H9 (cell line): ENCODE results near the gene XIRP1. TPM values are rescaled to one million over a fixed set of nuclear protein-coding genes. Genes with fewer than 3 reads are reported as not detected.
A peak's percentile ranks its signal among the peaks of the same experiment; 100 is the strongest.

Experiments used
- DNase-seq: peaks from one replicate; pipeline ENCODE4 v3.0.0-alpha.2; 2017
- H2AFZ ChIP-seq: one replicate; pipeline ENCODE4 v1.6.1; 2013; ENCODE audit warnings: mild to moderate bottlenecking, low read length, control low read depth, moderate library complexity
- H2AK5ac ChIP-seq: 2 replicates; pipeline ENCODE4 v1.6.1; 2013; ENCODE audit warnings: low read length, control low read depth, mixed read lengths; ENCODE audit not compliant: insufficient read length
- H2BK120ac ChIP-seq: one replicate; pipeline ENCODE4 v1.6.1; 2013; ENCODE audit warnings: low read depth, mild to moderate bottlenecking, low read length, control low read depth, inconsistent platforms; ENCODE audit not compliant: poor library complexity, severe bottlenecking
- H2BK12ac ChIP-seq: 2 replicates; pipeline ENCODE4 v1.6.1; 2013; ENCODE audit warnings: low read length, control low read depth, mixed read lengths, low read depth; ENCODE audit not compliant: insufficient read length
- H2BK15ac ChIP-seq: 2 replicates; pipeline ENCODE4 v1.6.1; 2013; ENCODE audit warnings: low read depth, low read length, control low read depth
- H2BK20ac ChIP-seq: one replicate; pipeline ENCODE4 v1.6.1; 2013; ENCODE audit warnings: low read depth, mild to moderate bottlenecking, low read length, control low read depth, inconsistent platforms; ENCODE audit not compliant: poor library complexity, severe bottlenecking
- H2BK5ac ChIP-seq: 2 replicates; pipeline ENCODE4 v1.6.1; 2013; ENCODE audit warnings: low read length, control low read depth, mixed read lengths; ENCODE audit not compliant: insufficient read length
- H3K14ac ChIP-seq: 2 replicates; pipeline ENCODE4 v1.6.1; 2013; ENCODE audit warnings: low read length, control low read depth; ENCODE audit not compliant: insufficient read depth
- H3K18ac ChIP-seq: 2 replicates; pipeline ENCODE4 v1.6.1; 2013; ENCODE audit warnings: low read depth, mild to moderate bottlenecking, mixed read lengths, low read length, control low read depth; ENCODE audit not compliant: insufficient read length
- H3K23ac ChIP-seq: 2 replicates; pipeline ENCODE4 v1.6.1; 2013; ENCODE audit warnings: low read length, control low read depth, mixed read lengths, low read depth; ENCODE audit not compliant: insufficient read length
- H3K23me2 ChIP-seq: 2 replicates; pipeline ENCODE4 v1.6.1; 2013; ENCODE audit warnings: low read depth, mild to moderate bottlenecking, mixed read lengths, low read length, control low read depth; ENCODE audit not compliant: insufficient read length, poor library complexity, severe bottlenecking
- H3K27ac ChIP-seq: 2 replicates; pipeline ENCODE4 v1.5.1; 2013; ENCODE audit warnings: low read length, control low read depth, mixed read lengths, low read depth; ENCODE audit not compliant: insufficient read length
- H3K27me3 ChIP-seq: 2 replicates; pipeline ENCODE4 v1.6.1; 2013; ENCODE audit warnings: low read length, control low read depth, inconsistent platforms; ENCODE audit not compliant: insufficient read depth
- H3K4ac ChIP-seq: 2 replicates; pipeline ENCODE4 v1.6.1; 2013; ENCODE audit warnings: low read depth, mild to moderate bottlenecking, control low read depth, inconsistent platforms, low read length, moderate library complexity
- H3K4me1 ChIP-seq: 2 replicates; pipeline ENCODE4 v1.6.1; 2013; ENCODE audit warnings: low read length, control low read depth, inconsistent platforms; ENCODE audit not compliant: insufficient read depth
- H3K4me2 ChIP-seq: 2 replicates; pipeline ENCODE4 v1.6.1; 2013; ENCODE audit warnings: low read length, control low read depth, mixed read lengths; ENCODE audit not compliant: insufficient read length, insufficient read depth
- H3K56ac ChIP-seq: 2 replicates; pipeline ENCODE4 v1.6.1; 2013; ENCODE audit warnings: low read depth, mild to moderate bottlenecking, mixed read lengths, low read length, control low read depth; ENCODE audit not compliant: insufficient read length
- H3K79me1 ChIP-seq: 2 replicates; pipeline ENCODE4 v1.6.1; 2013; ENCODE audit warnings: low read depth, mild to moderate bottlenecking, moderate library complexity, low read length, control low read depth, inconsistent platforms; ENCODE audit not compliant: insufficient read depth, poor library complexity, severe bottlenecking
- H3K79me2 ChIP-seq: 2 replicates; pipeline ENCODE4 v1.6.1; 2013; ENCODE audit warnings: low read length, control low read depth, inconsistent platforms; ENCODE audit not compliant: insufficient read depth
- H3K9ac ChIP-seq: 2 replicates; pipeline ENCODE4 v1.6.1; 2013; ENCODE audit warnings: low read length, control low read depth, mixed read lengths; ENCODE audit not compliant: insufficient read length; ENCODE audit errors: extremely low read depth
- H3K9me3 ChIP-seq: one replicate; pipeline ENCODE4 v1.6.1; 2013; ENCODE audit warnings: low read depth, low read length, inconsistent platforms; ENCODE audit not compliant: control insufficient read depth
- H3T11ph ChIP-seq: one replicate; pipeline ENCODE4 v1.6.1; 2013; ENCODE audit warnings: mild to moderate bottlenecking, low read length, control low read depth, inconsistent platforms
- H4K20me1 ChIP-seq: one replicate; pipeline ENCODE4 v1.6.1; 2013; ENCODE audit not compliant: control insufficient read depth, insufficient read length, insufficient read depth
- H4K5ac ChIP-seq: 2 replicates; pipeline ENCODE4 v1.6.1; 2013; ENCODE audit warnings: low read depth, mild to moderate bottlenecking, mixed read lengths, low read length, control low read depth; ENCODE audit not compliant: insufficient read length
- H4K8ac ChIP-seq: replicated peaks from 2 replicates; pipeline ENCODE4 v1.6.1; 2013; ENCODE audit warnings: low read length, control low read depth, mixed read lengths, low read depth; ENCODE audit not compliant: insufficient read length
- H4K91ac ChIP-seq: 2 replicates; pipeline ENCODE4 v1.6.1; 2013; ENCODE audit warnings: low read depth, mild to moderate bottlenecking, moderate library complexity, mixed read lengths, low read length, control low read depth; ENCODE audit not compliant: insufficient read length
- H3K27ac Mint-ChIP-seq, 3 experiments: 2 replicates in 2 of 3; 3 replicates in 1 of 3; pipeline ENCODE4 v1.8.0; 2020 to 2021; ENCODE audit warnings: mixed read lengths in 3 of 3, mild to moderate bottlenecking in 1 of 3, moderate library complexity in 1 of 3
- H3K27me3 Mint-ChIP-seq: 2 replicates; pipeline ENCODE4 v1.8.0; 2021; ENCODE audit warnings: low read depth, mild to moderate bottlenecking, moderate library complexity, mixed read lengths
- H3K36me3 Mint-ChIP-seq, 3 experiments: 2 replicates in 2 of 3; 3 replicates in 1 of 3; pipeline ENCODE4 v1.8.0; 2020 to 2021; ENCODE audit warnings: low read depth in 3 of 3, mixed read lengths in 3 of 3; ENCODE audit not compliant: insufficient read depth in 1 of 3
- H3K4me1 Mint-ChIP-seq, 2 experiments: 2 replicates each; pipeline ENCODE4 v1.8.0; 2020; ENCODE audit warnings: mixed read lengths in 2 of 2
- H3K4me3 Mint-ChIP-seq, 2 experiments: 2 replicates in 1 of 2; 3 replicates in 1 of 2; pipeline ENCODE4 v1.8.0; 2020 to 2021; ENCODE audit warnings: mild to moderate bottlenecking in 2 of 2, mixed read lengths in 2 of 2, moderate library complexity in 1 of 2
- H3K9me3 Mint-ChIP-seq, 2 experiments: 2 replicates in 1 of 2; 3 replicates in 1 of 2; pipeline ENCODE4 v1.8.0; 2020; ENCODE audit warnings: mild to moderate bottlenecking in 2 of 2, mixed read lengths in 2 of 2, moderate library complexity in 1 of 2
- WGBS: extraction: QIAGEN DNeasy Blood & Tissue Kit; methylation state at CpG from one replicate; pipeline ENCODE4 v1.1.7; 2013; ENCODE audit warnings: missing lambda C conversion rate, low lambda C conversion rate, mixed read lengths; ENCODE audit not compliant: insufficient read length; ENCODE audit errors: extremely low coverage; 5-methylcytosine and 5-hydroxymethylcytosine counted together
- total RNA-seq: library from RNA; stranded (reverse); gene quantifications from 2 replicates; pipeline ENCODE4 v1.2.1, GENCODE V29; 2021
- TF ChIP-seq, protein P1 (sequence below): fragments of 200-600 bp; sonication (generic); conservative IDR thresholded peaks from 3 replicates; pipeline ENCODE4 v1.8.0; 2021; ENCODE audit warnings: antibody characterized with exemption, mild to moderate bottlenecking

The XIRP1 gene
- total RNA-seq, 1 experiment from 2014 or later = not detected

DNA sequence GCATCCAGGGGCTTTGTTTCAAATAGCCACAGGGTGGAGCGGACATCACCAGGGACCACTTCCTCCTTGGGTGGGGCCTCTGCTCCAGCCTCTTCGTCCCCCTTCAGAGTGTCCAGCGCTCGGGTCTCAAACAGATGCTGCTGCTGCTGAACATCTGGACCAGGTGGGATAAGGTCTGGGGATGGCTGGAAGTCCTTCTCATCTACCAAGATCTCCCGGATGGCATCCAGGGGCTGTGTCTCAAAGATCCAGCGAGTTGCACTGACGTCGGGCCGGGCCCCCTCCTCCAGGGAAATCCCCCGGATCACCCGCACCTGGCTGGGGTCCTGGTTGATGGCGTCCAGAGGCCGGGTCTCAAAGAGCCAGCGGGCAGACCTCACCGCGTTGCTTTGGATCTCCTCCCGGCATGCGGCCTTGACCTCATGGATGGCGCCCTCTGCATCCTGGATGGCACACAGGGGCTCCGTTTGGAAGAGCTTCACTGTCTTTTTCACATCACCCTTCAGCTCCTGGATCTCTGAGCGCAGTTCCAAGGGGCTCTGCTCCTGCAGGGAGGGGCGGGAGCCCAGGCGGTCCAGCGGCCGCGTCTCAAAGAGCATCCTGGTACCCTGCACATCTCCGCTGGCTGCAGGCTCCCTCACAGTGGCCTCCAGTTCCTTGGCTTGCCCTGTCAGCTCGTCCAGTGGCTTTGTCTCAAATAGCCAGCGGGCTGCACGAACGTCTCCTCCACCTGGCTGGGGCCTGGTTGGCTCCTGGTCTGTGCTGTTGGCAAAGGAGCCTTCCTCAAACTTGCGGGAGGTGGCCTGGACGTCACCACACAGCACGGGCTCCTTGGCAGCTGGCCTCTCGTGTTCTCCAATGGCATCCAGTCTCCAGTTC is 3.9 kb downstream of the XIRP1 start:
- Histone ChIP-seq H2AK5ac (no peak overlapping the region), H2AFZ (no peak overlapping the region), H4K8ac (no peak overlapping the region), H3K27me3 (no peaks in the 10 kb centered on the region), H3K56ac (no peak overlapping the region), H2BK12ac (no peak overlapping the region), H3K18ac (no peak overlapping the region), H2BK5ac (no peak overlapping the region), H3K27ac (no peak overlapping the region), H3K79me1 (no peaks in the 10 kb centered on the region), H3K23me2 (no peaks in the 10 kb centered on the region), H3K14ac (no peak overlapping the region), H2BK20ac (no peak overlapping the region), H3K4me2 (no peak overlapping the region), H3T11ph (no peak overlapping the region), H3K9me3 (no peaks in the 10 kb centered on the region), H2BK120ac (no peak overlapping the region), H4K91ac (no peak overlapping the region), H2BK15ac (no peak overlapping the region), H3K79me2 (no peaks in the 10 kb centered on the region), H3K4me1 (peaks cover 4% of the 10 kb centered on the region; the same call in 1 of the 2 replicates), H3K9ac (no peak overlapping the region), H3K23ac (no peak overlapping the region), H4K5ac (no peak overlapping the region), H3K4ac (no peak overlapping the region), H4K20me1 (no peaks in the 10 kb centered on the region)
- WGBS = no CpG with 5 or more reads among the region's 35 CpGs
- H3K27me3 Mint-ChIP-seq = no peaks in the 10 kb centered on the region; the same call in 1 of the 2 replicates
- TF ChIP-seq, protein P1, sequence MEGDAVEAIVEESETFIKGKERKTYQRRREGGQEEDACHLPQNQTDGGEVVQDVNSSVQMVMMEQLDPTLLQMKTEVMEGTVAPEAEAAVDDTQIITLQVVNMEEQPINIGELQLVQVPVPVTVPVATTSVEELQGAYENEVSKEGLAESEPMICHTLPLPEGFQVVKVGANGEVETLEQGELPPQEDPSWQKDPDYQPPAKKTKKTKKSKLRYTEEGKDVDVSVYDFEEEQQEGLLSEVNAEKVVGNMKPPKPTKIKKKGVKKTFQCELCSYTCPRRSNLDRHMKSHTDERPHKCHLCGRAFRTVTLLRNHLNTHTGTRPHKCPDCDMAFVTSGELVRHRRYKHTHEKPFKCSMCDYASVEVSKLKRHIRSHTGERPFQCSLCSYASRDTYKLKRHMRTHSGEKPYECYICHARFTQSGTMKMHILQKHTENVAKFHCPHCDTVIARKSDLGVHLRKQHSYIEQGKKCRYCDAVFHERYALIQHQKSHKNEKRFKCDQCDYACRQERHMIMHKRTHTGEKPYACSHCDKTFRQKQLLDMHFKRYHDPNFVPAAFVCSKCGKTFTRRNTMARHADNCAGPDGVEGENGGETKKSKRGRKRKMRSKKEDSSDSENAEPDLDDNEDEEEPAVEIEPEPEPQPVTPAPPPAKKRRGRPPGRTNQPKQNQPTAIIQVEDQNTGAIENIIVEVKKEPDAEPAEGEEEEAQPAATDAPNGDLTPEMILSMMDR = no peak
- H3K4me3 Mint-ChIP-seq = no peak overlapping the region
- H3K27ac Mint-ChIP-seq = peak overlapping the region in 1 of 3 experiments; percentile 80; a peak in 1 of 7 replicates
- H3K36me3 Mint-ChIP-seq = no peaks in the 10 kb centered on the region
- peak; percentile 20 for DNase-seq
- H3K4me1 Mint-ChIP-seq = peaks cover 5 to 6% of the 10 kb centered on the region in 2 experiments; a peak in 3 of 4 replicates
- H3K9me3 Mint-ChIP-seq = no peaks in the 10 kb centered on the region
